ENCODE results near the gene NXPE3.
"Not testable (repeated sequence)": the region's sequence is repeated elsewhere in the genome, so short reads cannot be mapped to it uniquely, and the experiment has no call there.

The NXPE3 gene

DNA sequence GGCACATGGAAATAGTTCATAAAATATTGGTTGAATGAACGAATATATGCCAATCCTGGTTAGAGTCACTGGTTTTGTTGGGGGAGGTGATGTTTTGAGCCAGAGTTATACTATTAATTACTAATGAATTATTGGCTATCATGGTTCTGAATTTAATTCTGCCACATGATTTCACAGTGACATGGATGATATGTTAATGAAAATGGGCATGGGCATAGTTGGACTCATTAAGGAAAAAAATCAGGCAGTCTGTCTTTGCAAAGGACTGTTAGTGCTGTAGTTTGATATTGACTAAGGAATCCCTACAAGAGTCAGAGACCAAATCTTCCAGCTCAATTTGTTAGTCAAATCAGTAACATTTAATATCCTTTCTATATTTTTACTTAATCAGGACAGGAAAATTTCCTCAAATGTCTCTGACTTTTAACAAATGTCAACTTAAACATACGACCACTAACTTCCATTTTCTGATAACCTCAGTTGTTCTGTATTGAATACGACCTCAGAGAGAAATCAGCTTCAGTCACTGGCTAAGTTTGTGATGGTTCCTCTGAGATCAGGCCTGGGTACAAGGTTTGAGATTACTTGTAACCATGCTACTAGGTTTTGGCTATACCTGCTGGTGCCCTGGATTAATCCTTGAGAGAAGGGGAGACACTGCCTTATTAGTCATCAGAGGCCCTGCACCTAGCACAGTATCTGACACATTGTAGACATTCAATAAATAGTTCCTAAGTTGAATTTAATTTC is 83.6 kb downstream of the NXPE3 start:
- Histone ChIP-seq H3K4me3 (replicated peaks; ENCODE audit: insufficient read depth, low read length) (no peak overlapping the region), H3K27ac (replicated peaks) (no peak overlapping the region), H3K27me3 (ENCODE audit: insufficient read depth, poor library complexity, severe bottlenecking) (no peaks in the 10 kb centered on the region)
- no peak for TF ChIP-seq GABPA (IDR thresholded peaks at IDR 0.05; ENCODE audit: low read depth)
- TF ChIP-seq POLR2AphosphoS5 (IDR thresholded peaks at IDR 0.05; ENCODE audit: low read depth) = no peak
- TF ChIP-seq, protein P1, sequence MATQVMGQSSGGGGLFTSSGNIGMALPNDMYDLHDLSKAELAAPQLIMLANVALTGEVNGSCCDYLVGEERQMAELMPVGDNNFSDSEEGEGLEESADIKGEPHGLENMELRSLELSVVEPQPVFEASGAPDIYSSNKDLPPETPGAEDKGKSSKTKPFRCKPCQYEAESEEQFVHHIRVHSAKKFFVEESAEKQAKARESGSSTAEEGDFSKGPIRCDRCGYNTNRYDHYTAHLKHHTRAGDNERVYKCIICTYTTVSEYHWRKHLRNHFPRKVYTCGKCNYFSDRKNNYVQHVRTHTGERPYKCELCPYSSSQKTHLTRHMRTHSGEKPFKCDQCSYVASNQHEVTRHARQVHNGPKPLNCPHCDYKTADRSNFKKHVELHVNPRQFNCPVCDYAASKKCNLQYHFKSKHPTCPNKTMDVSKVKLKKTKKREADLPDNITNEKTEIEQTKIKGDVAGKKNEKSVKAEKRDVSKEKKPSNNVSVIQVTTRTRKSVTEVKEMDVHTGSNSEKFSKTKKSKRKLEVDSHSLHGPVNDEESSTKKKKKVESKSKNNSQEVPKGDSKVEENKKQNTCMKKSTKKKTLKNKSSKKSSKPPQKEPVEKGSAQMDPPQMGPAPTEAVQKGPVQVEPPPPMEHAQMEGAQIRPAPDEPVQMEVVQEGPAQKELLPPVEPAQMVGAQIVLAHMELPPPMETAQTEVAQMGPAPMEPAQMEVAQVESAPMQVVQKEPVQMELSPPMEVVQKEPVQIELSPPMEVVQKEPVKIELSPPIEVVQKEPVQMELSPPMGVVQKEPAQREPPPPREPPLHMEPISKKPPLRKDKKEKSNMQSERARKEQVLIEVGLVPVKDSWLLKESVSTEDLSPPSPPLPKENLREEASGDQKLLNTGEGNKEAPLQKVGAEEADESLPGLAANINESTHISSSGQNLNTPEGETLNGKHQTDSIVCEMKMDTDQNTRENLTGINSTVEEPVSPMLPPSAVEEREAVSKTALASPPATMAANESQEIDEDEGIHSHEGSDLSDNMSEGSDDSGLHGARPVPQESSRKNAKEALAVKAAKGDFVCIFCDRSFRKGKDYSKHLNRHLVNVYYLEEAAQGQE (IDR thresholded peaks at IDR 0.05; ENCODE audit: insufficient replicate concordance, low read depth) = no peak
- no peak for TF ChIP-seq SPI1 (IDR thresholded peaks at IDR 0.05; ENCODE audit: borderline replicate concordance, low read depth)
- TF ChIP-seq CTCF (IDR thresholded peaks at IDR 0.05; ENCODE audit: insufficient read depth, low read length) = no peak
- DNase-seq (ENCODE audit: low read depth in 1 of 2, low spot score in 1 of 2) = no peak

- not testable (repeated sequence) for H3K4me3 ChIP-seq (replicated peaks; ENCODE audit: insufficient read depth, low read length); DNase-seq (ENCODE audit: low read depth in 1 of 2, low spot score in 1 of 2); H3K27ac ChIP-seq (replicated peaks); H3K27me3 ChIP-seq (ENCODE audit: insufficient read depth, poor library complexity, severe bottlenecking)
These were observed 85.9 kb downstream of the NXPE3 start for GRCh38 chr3:101864926-101865325.

GRCh38 chr3:101865751-101866509 is 86.9 kb downstream of the NXPE3 start:
- no peak overlapping the region for H3K27ac ChIP-seq (replicated peaks)
- TF ChIP-seq, protein P1 (IDR thresholded peaks at IDR 0.05; ENCODE audit: insufficient replicate concordance, low read depth) = no peak
- TF ChIP-seq GABPA (IDR thresholded peaks at IDR 0.05; ENCODE audit: low read depth) (no peak), SPI1 (IDR thresholded peaks at IDR 0.05; ENCODE audit: borderline replicate concordance, low read depth) (no peak), CTCF (IDR thresholded peaks at IDR 0.05; ENCODE audit: insufficient read depth, low read length) (no peak), POLR2AphosphoS5 (IDR thresholded peaks at IDR 0.05; ENCODE audit: low read depth) (no peak)
- DNase-seq (ENCODE audit: low read depth in 1 of 2, low spot score in 1 of 2) = no peak
- no peaks in the 10 kb centered on the region for H3K27me3 ChIP-seq (ENCODE audit: insufficient read depth, poor library complexity, severe bottlenecking)
- H3K4me3 ChIP-seq (replicated peaks; ENCODE audit: insufficient read depth, low read length) = no peak overlapping the region

GRCh38 chr3:101867511-101867910 is 88.5 kb downstream of the NXPE3 start:
- H3K27ac ChIP-seq (replicated peaks) = no peak overlapping the region
- TF ChIP-seq CTCF (IDR thresholded peaks at IDR 0.05; ENCODE audit: insufficient read depth, low read length) (no peak), GABPA (IDR thresholded peaks at IDR 0.05; ENCODE audit: low read depth) (no peak), POLR2AphosphoS5 (IDR thresholded peaks at IDR 0.05; ENCODE audit: low read depth) (no peak), SPI1 (IDR thresholded peaks at IDR 0.05; ENCODE audit: borderline replicate concordance, low read depth) (no peak)
- TF ChIP-seq, protein P1 (IDR thresholded peaks at IDR 0.05; ENCODE audit: insufficient replicate concordance, low read depth) = no peak
- no peaks in the 10 kb centered on the region for H3K27me3 ChIP-seq (ENCODE audit: insufficient read depth, poor library complexity, severe bottlenecking)
- no peak overlapping the region for H3K4me3 ChIP-seq (replicated peaks; ENCODE audit: insufficient read depth, low read length)
- no peak for DNase-seq (ENCODE audit: low read depth in 1 of 2, low spot score in 1 of 2)

Data from HL-60 (cell line).